Coronary artery (tissue), 2 donors: ENCODE results near the gene SCAANT1.

ENCODE experiments used
- DNase-seq: peaks from one replicate; pipeline ENCODE4 v3.0.0-alpha.2; 2017; ENCODE audit warnings: low spot score
- H3K27ac ChIP-seq, 2 donors: fragments of 200-600 bp; sonication (generic); one replicate each; pipeline ENCODE4 v1.5.1; 2016 to 2019
- H3K4me3 ChIP-seq: fragments of 200-600 bp; sonication (generic); 2 replicates; pipeline ENCODE4 v1.5.1; 2016; ENCODE audit warnings: mild to moderate bottlenecking, moderate library complexity
- CTCF ChIP-seq: fragments of 200-600 bp; sonication (generic); IDR thresholded peaks from one replicate; pipeline ENCODE4 v1.5.1; 2019; ENCODE audit warnings: antibody characterized with exemption

The SCAANT1 gene

GRCh38 chr3:63934041-63934866 is 22.1 kb upstream of the SCAANT1 start:
- no peak for DNase-seq
- Histone ChIP-seq H3K27ac (peak overlapping the region in 1 of 2 donors; percentile 63), H3K4me3 (no peak overlapping the region)
- no peak for TF ChIP-seq CTCF

- peak overlapping the region in 1 of 2 donors; percentile 8 for H3K27ac ChIP-seq
- no peak overlapping the region for H3K4me3 ChIP-seq
- no peak for DNase-seq
- no peak for TF ChIP-seq CTCF
Observed at GRCh38 chr3:63933459-63933858, 21.3 kb upstream of the SCAANT1 start.

GRCh38 chr3:63932509-63933212 is 20.5 kb upstream of the SCAANT1 start:
- TF ChIP-seq CTCF: no peak
- Histone ChIP-seq H3K27ac (no peak overlapping the region), H3K4me3 (no peak overlapping the region)
- DNase-seq: no peak

GRCh38 chr3:63931290-63931689 is 19.1 kb upstream of the SCAANT1 start:
- H3K27ac ChIP-seq: no peak overlapping the region
- no peak for TF ChIP-seq CTCF
- H3K4me3 ChIP-seq: no peak overlapping the region
- DNase-seq: no peak

GRCh38 chr3:63927422-63928280 is 15.5 kb upstream of the SCAANT1 start:
- TF ChIP-seq CTCF: no peak
- H3K4me3 ChIP-seq: peak overlapping the region; percentile 0
- H3K27ac ChIP-seq: peak overlapping the region in 1 of 2 donors; percentile 23
- DNase-seq: no peak

GRCh38 chr3:63926309-63926708 is 14.1 kb upstream of the SCAANT1 start:
- no peak for TF ChIP-seq CTCF
- Histone ChIP-seq H3K27ac (no peak overlapping the region), H3K4me3 (no peak overlapping the region)
- no peak for DNase-seq
